Smooth muscle cell (in vitro differentiated cells): ENCODE measurements around the gene VPS13D. TPM values are rescaled to one million over a fixed set of nuclear protein-coding genes. Genes with fewer than 3 reads are reported as not detected.

Experiments
- DNase-seq: peaks from one replicate; lab custom pipeline; 2025; ENCODE audit not compliant: unreplicated experiment; lab: John Stamatoyannopoulos, UW
- H2AFZ ChIP-seq: fragments of 200-600 bp; sonication (generic); 2 replicates; pipeline ENCODE4 v1.6.0; 2016; ENCODE audit warnings: antibody characterized with exemption, low read depth, mild to moderate bottlenecking
- H3F3A ChIP-seq: fragments of 200-600 bp; sonication (generic); 2 replicates; pipeline ENCODE4 v1.6.0; 2017; ENCODE audit warnings: antibody characterized with exemption, low read depth
- H3K27ac ChIP-seq: fragments of 200-600 bp; sonication (generic); 2 replicates; pipeline ENCODE4 v1.5.1; 2016; ENCODE audit warnings: low read depth, mild to moderate bottlenecking
- H3K27me3 ChIP-seq: fragments of 200-600 bp; sonication (generic); 2 replicates; pipeline ENCODE4 v1.6.1; 2016; ENCODE audit warnings: low read depth, mild to moderate bottlenecking
- H3K36me3 ChIP-seq: fragments of 200-600 bp; sonication (generic); 2 replicates; pipeline ENCODE4 v1.5.1; 2016; ENCODE audit warnings: low read depth
- H3K4me1 ChIP-seq: fragments of 200-600 bp; sonication (generic); 2 replicates; pipeline ENCODE4 v1.5.1; 2016; ENCODE audit warnings: low read depth
- H3K4me2 ChIP-seq: fragments of 200-600 bp; sonication (generic); 2 replicates; pipeline ENCODE4 v1.6.0; 2016; ENCODE audit warnings: mild to moderate bottlenecking
- H3K4me3 ChIP-seq: fragments of 200-600 bp; sonication (generic); 2 replicates; pipeline ENCODE4 v1.5.1; 2016; ENCODE audit warnings: mild to moderate bottlenecking
- H3K79me2 ChIP-seq: fragments of 200-600 bp; sonication (generic); 2 replicates; pipeline ENCODE4 v1.6.0; 2016; ENCODE audit warnings: low read depth, mild to moderate bottlenecking
- H3K9ac ChIP-seq: fragments of 200-600 bp; sonication (generic); 2 replicates; pipeline ENCODE4 v1.6.0; 2016; ENCODE audit warnings: low read depth
- H3K9me3 ChIP-seq: fragments of 200-600 bp; sonication (generic); replicated peaks from 2 replicates; pipeline ENCODE4 v1.5.1; 2016; ENCODE audit warnings: low read depth
- H4K20me1 ChIP-seq: fragments of 200-600 bp; sonication (generic); 2 replicates; pipeline ENCODE4 v1.6.0; 2016; ENCODE audit warnings: low read depth
- WGBS: methylation state at CpG from one replicate; pipeline ENCODE4 v1.1.7; 2016; ENCODE audit warnings: low lambda C conversion rate; 5-methylcytosine and 5-hydroxymethylcytosine counted together
- microRNA-seq: library from miRNA; unstranded; fragments of <30 nt; microRNA quantifications from one replicate; pipeline ENCODE4, GENCODE V29; 2016; ENCODE audit warnings: borderline number of aligned reads
- polyA plus RNA-seq: library from polyadenylated mRNA; unstranded; fragments of >200 nt; fragmentation: Nextera tagmentation; extraction: Ambion mirVana; gene quantifications from 2 replicates; pipeline ENCODE4 v1.2.1, GENCODE V29; 2016
- small RNA-seq: library from RNA; depleted of rRNA; stranded (forward); fragments of <200 nt; gene quantifications from one replicate; pipeline ENCODE3, GENCODE V24; 2014
- total RNA-seq: library from RNA; depleted of rRNA; stranded (reverse); fragments of >200 nt; gene quantifications from 2 replicates; pipeline ENCODE4 v1.2.3, GENCODE V29; 2014
- TF ChIP-seq, protein P1 (sequence below): fragments of 200-600 bp; sonication (generic); IDR thresholded peaks from 2 replicates; pipeline ENCODE4 v1.5.1; 2017; ENCODE audit warnings: borderline replicate concordance, mild to moderate bottlenecking, antibody characterized with exemption; ENCODE audit not compliant: insufficient read depth, poor library complexity, severe bottlenecking

VPS13D gene
- total and polyA plus RNA-seq, 2 experiments from 2014 or later = 3.5 to 20.0 TPM

DNA sequence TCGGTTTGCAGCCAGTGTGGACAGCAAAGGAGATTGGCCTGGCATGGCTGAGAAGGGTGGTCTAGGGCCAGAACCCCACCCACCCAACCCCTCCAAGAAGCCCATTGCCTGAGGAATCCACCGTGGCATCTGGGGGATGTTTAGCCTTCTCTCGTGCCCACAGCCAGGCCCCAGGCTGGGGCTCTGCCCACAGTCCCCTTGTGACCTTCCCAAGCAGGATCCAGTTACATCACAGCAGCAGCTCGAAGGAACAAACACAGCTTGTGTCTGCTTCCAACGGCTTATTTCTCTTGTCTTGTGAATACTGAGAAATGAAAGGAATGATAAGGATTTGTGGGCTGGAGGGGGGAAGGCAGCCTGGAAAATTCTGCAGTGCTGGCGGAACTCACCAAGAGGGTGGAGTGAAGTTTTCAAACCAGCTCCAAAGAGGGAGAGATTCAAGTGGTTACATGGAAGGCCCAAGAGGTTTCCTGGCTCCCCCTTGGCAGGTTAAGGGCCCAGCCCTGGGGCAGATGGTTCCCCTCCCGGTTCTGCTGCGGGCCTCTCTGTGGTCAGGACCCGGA is 326.6 kb downstream of the VPS13D start:
- Histone ChIP-seq H3K9me3 (no peaks in the 10 kb centered on the region), H3K4me2 (peak overlapping the region; percentile 34), H2AFZ (peak overlapping the region; percentile 26), H3K9ac (no peak overlapping the region), H3K27me3 (no peaks in the 10 kb centered on the region), H3F3A (no peaks in the 10 kb centered on the region), H3K4me3 (no peak overlapping the region), H3K36me3 (no peaks in the 10 kb centered on the region), H4K20me1 (no peaks in the 10 kb centered on the region), H3K27ac (peak overlapping the region; percentile 16), H3K79me2 (no peaks in the 10 kb centered on the region), H3K4me1 (peaks cover 7% of the 10 kb centered on the region)
- WGBS = 39% methylated on average over 9 of the region's 9 CpGs
- DNase-seq = no peak
- TF ChIP-seq, protein P1, sequence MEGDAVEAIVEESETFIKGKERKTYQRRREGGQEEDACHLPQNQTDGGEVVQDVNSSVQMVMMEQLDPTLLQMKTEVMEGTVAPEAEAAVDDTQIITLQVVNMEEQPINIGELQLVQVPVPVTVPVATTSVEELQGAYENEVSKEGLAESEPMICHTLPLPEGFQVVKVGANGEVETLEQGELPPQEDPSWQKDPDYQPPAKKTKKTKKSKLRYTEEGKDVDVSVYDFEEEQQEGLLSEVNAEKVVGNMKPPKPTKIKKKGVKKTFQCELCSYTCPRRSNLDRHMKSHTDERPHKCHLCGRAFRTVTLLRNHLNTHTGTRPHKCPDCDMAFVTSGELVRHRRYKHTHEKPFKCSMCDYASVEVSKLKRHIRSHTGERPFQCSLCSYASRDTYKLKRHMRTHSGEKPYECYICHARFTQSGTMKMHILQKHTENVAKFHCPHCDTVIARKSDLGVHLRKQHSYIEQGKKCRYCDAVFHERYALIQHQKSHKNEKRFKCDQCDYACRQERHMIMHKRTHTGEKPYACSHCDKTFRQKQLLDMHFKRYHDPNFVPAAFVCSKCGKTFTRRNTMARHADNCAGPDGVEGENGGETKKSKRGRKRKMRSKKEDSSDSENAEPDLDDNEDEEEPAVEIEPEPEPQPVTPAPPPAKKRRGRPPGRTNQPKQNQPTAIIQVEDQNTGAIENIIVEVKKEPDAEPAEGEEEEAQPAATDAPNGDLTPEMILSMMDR = no peak

DNA sequence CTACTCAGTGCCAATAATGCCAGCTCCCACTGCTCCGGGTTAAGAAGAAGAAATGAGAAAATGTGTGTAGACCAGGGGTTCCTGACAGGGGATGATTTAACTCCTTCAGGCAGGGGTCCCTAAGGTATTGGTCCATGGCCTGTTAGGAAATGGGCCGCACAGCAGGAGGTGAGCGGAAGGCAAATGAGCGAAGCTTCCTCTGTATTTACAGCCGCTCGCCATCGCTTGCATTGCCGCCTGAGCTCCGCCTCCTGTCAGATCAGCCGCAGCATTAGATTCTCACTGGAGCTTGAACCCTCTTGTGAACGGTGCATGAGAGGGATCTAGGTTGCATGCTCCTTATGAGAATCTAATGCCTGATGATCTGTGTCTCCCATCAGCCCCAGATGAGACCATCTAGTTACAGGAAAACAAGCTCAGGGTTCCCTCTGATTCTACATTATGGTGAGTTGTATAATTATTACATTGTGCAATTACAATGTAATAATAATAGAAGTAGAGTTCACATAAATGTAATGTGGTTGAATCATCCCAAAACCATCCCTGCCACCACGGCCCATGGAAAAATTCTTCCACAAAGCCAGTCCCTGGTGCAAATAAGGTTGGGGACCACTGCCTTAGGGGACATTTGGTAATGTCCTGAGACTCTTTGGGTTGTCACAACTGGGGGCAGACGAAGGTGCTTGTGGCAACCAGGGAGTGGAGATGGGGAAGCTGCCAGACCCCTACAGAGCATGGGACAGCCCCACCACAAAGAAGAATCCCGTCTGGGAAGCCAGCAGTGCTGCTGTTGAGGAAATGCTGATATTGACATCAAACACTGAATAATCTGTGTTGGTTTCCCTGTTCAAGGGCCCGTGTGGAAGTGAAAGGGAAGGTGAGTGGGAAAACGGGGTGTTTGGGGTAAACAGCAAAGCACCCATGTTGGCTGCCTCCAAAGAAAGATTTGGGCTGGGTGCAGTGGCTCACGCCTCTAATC is 327.4 kb downstream of the VPS13D start:
- no peaks in the 10 kb centered on the region for H3K27me3 ChIP-seq
- H3K36me3 ChIP-seq = no peaks in the 10 kb centered on the region
- no peak overlapping the region for H3K9ac ChIP-seq
- no peaks in the 10 kb centered on the region for H4K20me1 ChIP-seq
- H2AFZ ChIP-seq = peak overlapping the region; percentile 26
- peak overlapping the region; percentile 16 for H3K27ac ChIP-seq
- H3K4me3 ChIP-seq = no peak overlapping the region
- H3K4me2 ChIP-seq = peak overlapping the region; percentile 34
- DNase-seq = no peak
- H3K79me2 ChIP-seq = no peaks in the 10 kb centered on the region
- no peaks in the 10 kb centered on the region for H3K9me3 ChIP-seq
- TF ChIP-seq, protein P1 = no peak
- 94% methylated on average over 17 of the region's 17 CpGs for WGBS
- H3F3A ChIP-seq = no peaks in the 10 kb centered on the region
- H3K4me1 ChIP-seq = peaks cover 7% of the 10 kb centered on the region

DNA sequence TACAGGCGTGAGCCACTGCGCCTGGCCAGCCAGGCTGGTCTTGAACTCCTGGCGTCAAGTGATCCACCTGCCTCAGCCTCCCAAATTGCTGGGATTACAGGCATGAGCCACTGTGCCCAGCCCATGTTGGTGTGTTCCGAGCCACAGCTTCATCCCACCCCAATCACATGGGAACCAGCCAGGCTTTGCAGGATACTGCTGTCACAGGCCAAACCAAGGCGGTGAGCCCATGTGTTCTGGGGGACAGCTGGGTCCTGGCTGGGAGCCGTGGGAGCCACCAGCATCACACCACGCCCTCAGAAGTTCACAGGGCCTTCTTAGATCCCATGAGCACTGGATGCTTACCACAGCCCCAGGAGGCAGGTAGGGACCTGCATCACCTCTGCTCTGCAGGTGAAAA is 331.3 kb downstream of the VPS13D start:
- Histone ChIP-seq H3K36me3 (no peaks in the 10 kb centered on the region), H3F3A (no peaks in the 10 kb centered on the region), H2AFZ (no peak overlapping the region), H3K9me3 (peaks cover 4% of the 10 kb centered on the region), H3K4me3 (no peak overlapping the region), H3K9ac (no peak overlapping the region), H4K20me1 (no peaks in the 10 kb centered on the region), H3K4me1 (peaks cover 7% of the 10 kb centered on the region), H3K27ac (no peak overlapping the region), H3K27me3 (no peaks in the 10 kb centered on the region), H3K79me2 (no peaks in the 10 kb centered on the region), H3K4me2 (no peak overlapping the region)
- no peak for DNase-seq
- TF ChIP-seq, protein P1 = no peak
- 86% methylated on average over 7 of the region's 7 CpGs for WGBS

Small RNA genes lying within 50 kb of the gene (microRNA-seq; reads per million reads assigned to microRNA genes)
- gene MIR4632 = not detected

Small RNA genes lying within 50 kb of the gene (small RNA-seq; reads per million reads assigned to genes)
- gene MIR4632 (not detected), gene RF00156 (not detected), gene SNORA59A (not detected)

Other genes with a start within 250 kb of the VPS13D start
- gene MFN2, start 249.6 kb upstream of the VPS13D start, total RNA-seq = 30.0 and 34.2 TPM in 2 replicates
- gene MFN2, start 249.6 kb upstream of the VPS13D start, polyA plus RNA-seq = 39.7 and 42.8 TPM in 2 replicates
- gene MIIP, start 210.5 kb upstream of the VPS13D start, total RNA-seq = 18.9 and 24.0 TPM in 2 replicates
- gene MIIP, start 210.5 kb upstream of the VPS13D start, polyA plus RNA-seq = 63.3 and 66.5 TPM in 2 replicates
- gene TNFRSF8, start 166.7 kb upstream of the VPS13D start, total RNA-seq = 0.22 and 0.54 TPM in 2 replicates
- 1.3 TPM in 1 of 2 replicates, not detected in the other for gene TNFRSF8, start 166.7 kb upstream of the VPS13D start, polyA plus RNA-seq
- gene TNFRSF1B, start 63.0 kb upstream of the VPS13D start, total RNA-seq = 6.9 and 9.0 TPM in 2 replicates
- gene TNFRSF1B, start 63.0 kb upstream of the VPS13D start, polyA plus RNA-seq = 14.8 and 20.3 TPM in 2 replicates